ENCODE results near the gene SLC25A26.
A peak's percentile ranks its signal among the peaks of the same experiment; 100 is the strongest.

SLC25A26 gene

GRCh38 chr3:66312039-66312438, 91.2 kb downstream of the SLC25A26 start:
- H3K27ac Mint-ChIP-seq = no peak overlapping the region
- H3K27me3 Mint-ChIP-seq (ENCODE audit: low read depth) = no peaks in the 10 kb centered on the region
- H3K36me3 Mint-ChIP-seq (ENCODE audit: low read depth) = peaks cover 26% of the 10 kb centered on the region
- TF ChIP-seq CTCF (IDR thresholded peaks at IDR 0.05; ENCODE audit: unreplicated experiment in 3 of 3) = no peak
- H3K9me3 Mint-ChIP-seq = peaks cover 28% of the 10 kb centered on the region
- no peaks in the 10 kb centered on the region for H3K4me1 Mint-ChIP-seq
- no peak overlapping the region for H3K4me3 Mint-ChIP-seq

GRCh38 chr3:66314455-66314854, 93.7 kb downstream of the SLC25A26 start:
- Mint-ChIP-seq H3K4me1 (no peaks in the 10 kb centered on the region), H3K4me3 (no peak overlapping the region), H3K36me3 (ENCODE audit: low read depth) (peaks cover 26% of the 10 kb centered on the region), H3K27me3 (ENCODE audit: low read depth) (no peaks in the 10 kb centered on the region), H3K27ac (no peak overlapping the region), H3K9me3 (peaks cover 28% of the 10 kb centered on the region)
- TF ChIP-seq CTCF (IDR thresholded peaks at IDR 0.05; ENCODE audit: unreplicated experiment in 3 of 3) = no peak

GRCh38 chr3:66317750-66318376, 97.1 kb downstream of the SLC25A26 start:
- H3K4me3 Mint-ChIP-seq = no peak overlapping the region
- peaks cover 5% of the 10 kb centered on the region for H3K4me1 Mint-ChIP-seq
- no peak for TF ChIP-seq CTCF (IDR thresholded peaks at IDR 0.05; ENCODE audit: unreplicated experiment in 3 of 3)
- H3K36me3 Mint-ChIP-seq (ENCODE audit: low read depth) = peaks cover 23% of the 10 kb centered on the region
- H3K27ac Mint-ChIP-seq = no peak overlapping the region
- H3K9me3 Mint-ChIP-seq = peaks cover 25% of the 10 kb centered on the region
- no peaks in the 10 kb centered on the region for H3K27me3 Mint-ChIP-seq (ENCODE audit: low read depth)

GRCh38 chr3:66320390-66320789, 99.6 kb downstream of the SLC25A26 start:
- Mint-ChIP-seq H3K27ac (peak overlapping the region in 1 of 3 experiments; percentile 25), H3K4me3 (no peak overlapping the region), H3K27me3 (ENCODE audit: low read depth) (peaks cover 2% of the 10 kb centered on the region), H3K9me3 (peaks cover 5% of the 10 kb centered on the region), H3K4me1 (peaks cover 15% of the 10 kb centered on the region), H3K36me3 (ENCODE audit: low read depth) (peaks cover 5% of the 10 kb centered on the region)
- TF ChIP-seq CTCF (IDR thresholded peaks at IDR 0.05; ENCODE audit: unreplicated experiment in 3 of 3) = no peak

GRCh38 chr3:66322436-66322835, 101.6 kb downstream of the SLC25A26 start:
- Mint-ChIP-seq H3K36me3 (ENCODE audit: low read depth) (no peaks in the 10 kb centered on the region), H3K9me3 (no peaks in the 10 kb centered on the region), H3K27me3 (ENCODE audit: low read depth) (peaks cover 8% of the 10 kb centered on the region)

More at GRCh38 chr3:66322436-66322835, 101.6 kb downstream of the SLC25A26 start:
- no peak for TF ChIP-seq CTCF (IDR thresholded peaks at IDR 0.05; ENCODE audit: unreplicated experiment in 3 of 3)
- Mint-ChIP-seq H3K4me3 (no peak overlapping the region), H3K4me1 (peaks cover 22% of the 10 kb centered on the region), H3K27ac (no peak overlapping the region)
